Measurements from ENCODE around the gene NWD2. TPM values are rescaled to one million over a fixed set of nuclear protein-coding genes. Genes with fewer than 3 reads are reported as not detected.

The NWD2 gene
- total RNA-seq, 1 donor from 2014 or later: not detected

DNA sequence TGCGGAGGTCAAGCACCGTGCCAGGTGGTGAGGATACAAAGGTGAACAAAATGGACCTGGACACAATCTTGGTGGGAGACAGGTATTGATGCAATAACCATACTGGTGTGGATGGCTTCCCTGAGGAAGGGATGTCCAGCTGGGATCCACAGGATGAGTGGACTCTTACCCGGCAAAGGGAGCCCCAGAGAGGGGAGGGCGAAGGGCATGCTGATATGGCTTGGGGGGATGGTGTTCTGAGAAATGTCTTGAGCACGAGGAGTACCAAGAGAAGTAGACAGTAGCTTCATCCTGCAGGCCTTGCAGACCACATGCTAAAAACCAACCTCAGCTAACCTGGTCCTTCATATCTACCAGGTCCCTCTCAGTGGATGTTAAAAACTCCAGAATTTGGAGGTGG is 220.8 kb downstream of the NWD2 start:
- DNase-seq (ENCODE audit: low read depth): no peak

GRCh38 chr4:37465845-37466244 is 221.3 kb downstream of the NWD2 start:
- no peak for DNase-seq (ENCODE audit: low read depth)

DNA sequence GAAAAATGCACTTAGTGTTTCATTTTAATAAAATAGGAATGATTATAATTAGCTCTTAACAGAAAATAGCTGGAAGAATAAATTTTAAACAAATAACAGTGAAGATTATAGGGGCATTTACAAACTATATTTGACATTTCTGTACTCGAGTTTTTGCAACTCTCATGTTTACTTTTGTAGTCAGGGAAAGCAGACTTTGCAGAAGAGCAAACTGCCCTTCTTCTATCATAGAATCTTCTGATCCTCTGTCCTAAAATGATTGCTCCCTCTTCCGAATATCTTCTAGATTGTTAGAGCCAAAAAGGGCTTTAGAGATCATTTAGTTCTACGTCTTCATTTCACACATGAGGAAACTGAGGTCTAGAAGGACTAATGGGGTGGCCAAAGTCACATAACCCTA is 222.7 kb downstream of the NWD2 start:
- DNase-seq (ENCODE audit: low read depth): no peak

DNA sequence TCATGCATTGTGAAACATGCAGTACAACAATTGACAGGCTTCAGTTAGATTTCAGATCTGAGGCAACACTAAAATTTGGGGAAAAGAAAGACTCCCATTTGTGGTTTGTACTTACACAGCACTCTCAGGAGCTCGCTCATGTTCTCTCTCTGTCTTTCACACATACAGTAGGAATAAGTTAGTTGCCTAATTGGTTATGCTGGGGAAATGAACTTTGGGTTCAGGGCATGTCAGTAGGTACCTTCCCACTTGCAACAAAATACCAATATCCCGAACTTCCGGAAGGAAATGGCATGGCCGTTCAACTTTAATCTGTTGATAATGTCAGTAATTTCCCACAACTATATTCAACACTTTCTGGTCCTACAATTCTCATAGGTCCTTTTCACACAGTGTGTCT is 223.3 kb downstream of the NWD2 start:
- DNase-seq (ENCODE audit: low read depth): no peak

DNA sequence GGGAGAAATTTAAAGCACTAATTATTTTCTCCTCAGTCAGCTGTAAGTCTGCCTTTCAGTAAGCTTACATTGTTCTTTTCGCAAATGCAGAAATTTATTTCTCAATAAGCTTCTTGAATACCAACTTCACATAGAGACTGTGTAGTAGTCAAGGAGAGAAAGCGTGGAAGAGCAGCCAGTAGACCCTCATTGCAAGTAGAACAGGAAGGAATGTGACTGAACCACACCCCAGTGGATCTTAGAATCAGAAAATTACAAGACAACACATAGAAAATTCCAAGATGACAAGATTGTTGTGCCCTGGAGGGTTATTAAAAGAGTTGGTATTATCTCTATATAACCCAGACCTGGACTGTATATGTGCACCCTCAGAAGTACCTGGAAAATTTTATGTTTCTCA is 224.7 kb downstream of the NWD2 start:
- no peak for DNase-seq (ENCODE audit: low read depth)

- no peak for DNase-seq (ENCODE audit: low read depth)
Observed at GRCh38 chr4:37470245-37470644, 225.7 kb downstream of the NWD2 start.

- DNase-seq (ENCODE audit: low read depth): no peak
Observed at GRCh38 chr4:37471093-37471492, 226.6 kb downstream of the NWD2 start.

DNA sequence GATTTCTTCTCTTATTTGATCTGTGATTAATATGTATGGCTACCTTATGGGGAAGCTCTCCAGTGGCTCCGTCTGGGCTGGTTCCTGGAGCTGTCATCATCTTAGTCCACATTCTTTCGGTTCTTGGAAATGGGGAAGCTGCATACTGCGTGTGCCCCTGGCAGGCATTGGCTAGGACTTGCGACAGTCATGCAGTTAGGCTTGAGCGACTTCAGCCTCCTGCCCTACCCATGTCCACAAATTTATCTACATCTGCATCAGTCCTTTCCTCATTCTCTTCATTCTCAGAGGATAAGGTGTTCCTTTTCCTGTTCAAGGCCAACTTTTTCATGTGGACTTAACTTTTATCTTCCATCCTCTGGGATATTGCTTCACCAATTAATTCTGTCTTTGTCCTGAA is 227.4 kb downstream of the NWD2 start:
- peak; percentile 85 for DNase-seq (ENCODE audit: low read depth)

GRCh38 chr4:37473807-37474206 is 229.3 kb downstream of the NWD2 start:
- DNase-seq (ENCODE audit: low read depth): no peak

DNA sequence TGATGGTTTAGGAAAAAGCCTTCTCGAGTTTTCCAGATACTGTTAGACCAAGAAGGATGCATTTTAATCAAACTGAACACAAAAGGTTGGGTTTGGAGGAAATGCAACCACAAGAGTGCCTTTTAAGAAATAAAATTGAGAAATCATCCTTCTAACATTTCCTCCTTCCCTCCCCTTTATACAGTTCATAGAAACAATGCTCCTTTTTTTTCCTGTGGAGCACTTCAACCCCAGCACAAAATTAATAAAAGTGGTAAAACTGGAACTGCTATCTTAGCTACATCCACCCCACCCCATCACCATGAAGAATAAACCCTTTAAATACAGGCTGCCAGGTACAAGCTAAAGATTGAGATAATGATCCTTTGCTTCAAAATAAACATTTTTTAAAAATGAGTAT is 230.5 kb downstream of the NWD2 start:
- no peak for DNase-seq (ENCODE audit: low read depth)

DNA sequence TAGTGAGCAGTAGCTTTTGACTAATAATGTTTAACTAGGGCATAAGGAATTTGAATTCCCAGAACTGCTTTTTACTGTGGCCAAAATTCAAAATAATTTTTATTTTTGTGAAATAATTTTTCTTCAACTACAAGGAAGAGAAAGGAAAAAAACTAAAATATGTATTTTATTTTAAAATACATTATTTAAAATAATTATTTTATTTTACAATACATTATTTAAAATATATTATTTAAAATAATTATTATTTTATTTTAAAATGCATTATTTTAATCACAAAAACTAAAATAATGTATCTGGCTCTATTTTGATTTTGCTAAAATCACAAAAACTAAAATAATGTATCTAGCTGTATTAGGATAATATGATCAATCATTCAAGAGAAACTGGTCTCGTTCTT is 231.2 kb downstream of the NWD2 start:
- no peak for DNase-seq (ENCODE audit: low read depth)

DNA sequence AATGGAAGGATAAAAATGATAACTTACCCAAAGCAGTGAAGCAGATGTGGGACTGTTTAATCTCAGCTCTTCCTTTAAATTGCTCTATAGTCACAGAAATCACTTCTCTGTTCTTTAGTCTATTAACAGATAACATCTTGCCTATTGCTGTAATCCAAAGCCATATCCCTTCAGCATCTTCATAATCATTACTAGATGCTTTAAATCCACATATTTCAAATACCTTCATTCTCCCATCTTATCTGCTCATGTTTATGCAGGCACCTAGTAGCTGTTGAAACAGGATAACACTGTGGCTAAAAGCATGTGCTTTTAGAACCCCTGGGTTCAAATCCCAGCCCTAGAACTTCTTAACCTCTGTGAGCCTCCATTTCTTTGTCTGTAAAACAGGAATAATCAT is 231.7 kb downstream of the NWD2 start:
- DNase-seq (ENCODE audit: low read depth): no peak

- no peak for DNase-seq (ENCODE audit: low read depth)
Observed at GRCh38 chr4:37476691-37477090, 232.1 kb downstream of the NWD2 start.

DNA sequence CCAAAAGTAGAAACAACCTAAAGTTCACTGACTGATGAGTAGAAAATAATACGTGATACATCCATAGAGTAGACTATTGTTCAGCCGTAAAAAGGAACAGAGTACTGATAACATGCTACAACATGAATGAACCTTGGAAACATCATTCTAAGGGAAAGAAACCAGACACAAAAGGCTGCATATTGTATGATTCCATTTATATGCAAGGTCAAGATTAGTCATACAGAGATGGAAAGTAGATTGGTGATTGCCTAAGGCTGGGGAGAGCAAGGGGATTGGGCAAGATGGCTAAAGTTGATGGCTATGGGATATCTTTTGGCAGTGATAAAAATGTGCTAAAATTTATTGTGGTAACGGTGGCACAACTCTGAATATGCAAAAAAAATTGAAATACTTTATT is 232.6 kb downstream of the NWD2 start:
- no peak for DNase-seq (ENCODE audit: low read depth)

GRCh38 chr4:37478151-37478550 is 233.6 kb downstream of the NWD2 start:
- no peak for DNase-seq (ENCODE audit: low read depth)

GRCh38 chr4:37480509-37480908 is 236.0 kb downstream of the NWD2 start:
- DNase-seq (ENCODE audit: low read depth): no peak

DNA sequence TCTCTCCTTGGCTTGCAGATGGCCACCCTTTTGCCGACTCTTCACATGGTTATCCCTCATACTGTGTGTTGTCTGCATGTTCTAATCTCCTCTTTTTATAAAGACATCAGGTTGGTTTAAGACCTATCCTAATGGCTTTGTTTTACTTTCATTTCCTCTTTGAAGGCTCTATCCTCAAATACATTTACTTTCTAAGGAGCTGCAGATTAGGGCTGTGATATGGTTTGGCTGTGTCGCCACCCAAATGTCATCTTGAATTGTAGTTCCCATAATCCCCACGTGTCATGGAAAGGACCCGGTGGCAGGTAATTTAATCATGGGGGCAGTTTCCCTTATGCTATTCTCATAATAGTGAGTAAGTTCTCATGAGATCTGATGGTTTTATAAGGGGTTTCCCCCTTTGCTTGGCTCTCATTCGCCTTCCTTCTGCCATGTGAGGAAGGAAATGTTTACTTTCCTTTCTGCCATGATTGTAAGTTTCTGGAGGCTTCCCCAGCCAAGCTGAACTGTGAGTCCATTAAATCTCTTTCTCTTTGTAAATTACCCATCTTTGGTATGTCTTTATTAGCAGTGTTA is 237.1 kb downstream of the NWD2 start:
- DNase-seq (ENCODE audit: low read depth): no peak

- DNase-seq (ENCODE audit: low read depth): no peak
Observed at GRCh38 chr4:37482236-37482913, 237.8 kb downstream of the NWD2 start.

DNA sequence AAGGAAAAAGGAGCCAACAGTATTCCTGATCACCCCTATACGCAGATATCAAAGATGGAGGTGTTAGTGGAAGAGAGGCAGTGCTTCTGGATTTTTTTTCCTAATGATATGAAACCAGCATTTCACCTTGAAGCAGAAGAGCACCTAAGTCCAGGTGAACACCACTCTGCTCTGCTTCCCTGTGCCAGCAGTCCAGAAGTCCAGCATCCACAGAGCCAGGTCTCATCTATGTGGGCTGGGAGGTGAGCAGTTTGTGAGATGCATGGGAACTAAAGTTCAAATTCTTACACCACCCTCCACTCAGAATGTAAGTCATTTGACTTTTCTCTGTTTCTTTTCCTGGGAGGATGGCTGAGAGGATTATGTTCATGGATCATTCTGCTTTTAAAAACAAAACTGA is 239.1 kb downstream of the NWD2 start:
- DNase-seq (ENCODE audit: low read depth): no peak

- peak; percentile 20 for DNase-seq (ENCODE audit: low read depth)
Observed at GRCh38 chr4:37486166-37486565, 241.6 kb downstream of the NWD2 start.

- no peak for DNase-seq (ENCODE audit: low read depth)
Observed at GRCh38 chr4:37487668-37488067, 243.1 kb downstream of the NWD2 start.

DNA sequence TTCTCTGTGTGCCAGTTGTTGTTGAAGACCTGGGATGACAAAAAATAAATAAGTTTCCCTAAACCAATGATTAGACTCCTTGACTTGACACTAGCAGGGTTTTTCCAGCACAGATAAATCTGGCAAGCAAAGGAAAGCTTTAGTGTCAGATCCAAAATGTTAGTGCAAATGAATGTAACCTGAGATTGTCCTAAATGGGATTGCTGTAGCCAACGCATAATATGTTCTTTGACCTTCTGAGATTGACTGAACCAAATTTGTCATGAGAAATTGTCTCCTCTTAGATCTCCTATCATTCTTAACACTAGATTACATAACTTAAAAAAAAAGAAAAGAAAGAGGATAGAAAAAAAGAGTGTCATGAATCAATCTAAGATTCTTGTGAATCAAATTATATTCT is 245.2 kb downstream of the NWD2 start:
- no peak for DNase-seq (ENCODE audit: low read depth)

DNA sequence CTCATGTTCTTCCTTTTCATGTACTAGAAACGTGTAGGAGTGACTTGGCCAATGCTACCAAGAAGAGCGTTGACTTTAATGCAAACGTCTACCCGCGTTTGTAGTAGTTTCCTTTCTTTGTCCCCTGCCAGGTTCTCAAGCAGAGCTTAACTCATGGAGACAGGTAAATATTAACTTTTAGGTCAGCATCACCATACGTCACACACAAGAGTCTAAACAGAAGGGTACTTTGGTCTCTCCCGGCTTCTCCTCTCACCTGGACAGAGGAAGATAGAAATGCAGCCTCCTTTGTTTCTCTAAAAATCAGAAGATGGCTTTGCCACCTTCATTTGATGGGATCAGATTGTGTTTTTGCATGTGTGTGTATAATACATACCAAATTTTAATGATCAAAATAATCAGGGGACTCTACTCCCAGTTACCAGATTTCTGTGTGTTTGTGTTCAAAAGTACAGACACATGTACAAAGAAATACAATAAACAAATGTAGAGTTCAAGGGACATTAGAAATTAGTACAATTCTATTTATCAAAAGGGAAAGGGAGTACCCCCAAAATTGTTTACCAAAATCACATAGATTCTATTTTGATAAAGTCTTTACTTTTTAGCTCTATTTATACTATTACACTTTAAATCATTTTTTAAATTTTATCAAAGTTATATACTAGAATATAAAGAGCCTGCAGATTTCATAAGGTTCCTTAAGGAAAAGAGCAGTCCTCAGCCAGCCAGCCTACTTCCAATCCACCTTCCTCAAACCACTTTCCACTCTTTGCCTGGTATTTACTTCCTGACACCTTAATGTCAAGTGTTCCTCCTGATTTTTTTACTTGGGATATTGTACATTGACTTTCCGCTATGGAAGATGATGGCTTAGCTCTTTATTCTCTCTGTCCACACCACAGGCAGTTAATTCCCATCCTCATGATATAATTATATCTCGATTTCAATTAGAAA is 246.1 kb downstream of the NWD2 start:
- DNase-seq (ENCODE audit: low read depth): peak; percentile 56

All from renal cortical epithelial cell (primary cell).